Colon (tissue), 2 donors: ENCODE data around the gene OXSM.

Experiments used
- FAIRE-seq: peaks from 2 replicates; lab custom pipeline; 2012; peaks lifted over from hg19 to GRCh38; lab: Jason Lieb, UNC
- donor health status: control.
- donor health status: control.

The OXSM gene

DNA sequence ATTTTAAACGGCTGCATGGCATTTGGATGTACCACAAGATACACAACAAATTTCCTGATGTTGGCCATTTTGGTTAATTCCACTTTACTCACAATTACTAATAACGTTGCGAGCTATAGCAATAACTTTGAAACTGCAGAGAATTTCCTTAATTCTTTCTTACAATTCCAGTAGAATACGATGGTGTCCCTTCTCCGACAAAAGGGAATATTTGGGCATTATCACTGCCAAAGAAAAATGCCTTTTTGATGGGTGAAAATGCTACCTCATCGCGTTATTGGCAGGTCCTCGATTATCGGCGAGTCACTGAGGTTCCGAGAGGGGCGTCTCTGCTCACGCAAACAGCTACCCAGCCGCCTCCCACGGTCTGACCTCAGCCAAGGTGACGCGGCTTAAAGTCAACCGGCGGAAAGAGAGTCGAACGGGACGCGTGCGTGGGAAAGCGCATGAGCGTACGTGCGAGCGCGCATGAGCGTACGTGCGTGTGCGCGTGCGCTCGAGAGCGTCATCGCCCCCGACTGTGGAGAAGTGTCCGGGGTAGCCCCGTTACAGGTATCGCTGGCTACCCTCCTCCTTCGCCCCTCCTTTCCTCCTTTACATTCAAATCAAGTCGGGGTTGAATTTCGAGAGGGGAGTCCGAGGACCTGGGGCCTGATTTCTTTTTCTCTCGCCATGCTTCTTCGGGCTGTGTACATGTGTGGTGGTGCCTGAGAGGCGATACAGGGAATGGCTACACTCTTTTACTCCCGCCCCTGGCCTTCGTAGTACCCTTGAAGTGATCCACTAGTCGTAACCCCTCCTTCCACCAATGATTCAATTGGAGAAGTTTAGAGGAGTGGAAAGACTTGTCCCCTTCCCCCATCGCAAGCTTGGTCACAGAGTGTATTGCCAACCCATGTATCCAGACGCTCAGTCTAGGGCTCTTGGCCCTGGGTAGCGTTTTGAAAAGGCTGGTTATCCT lies at the start of gene OXSM:
Gene OXSM (plus strand): TSS at position 495 of the 961 bp plus-strand sequence. CDS start 931 bp downstream, outside the sequence.
- FAIRE-seq, result no peak

DNA sequence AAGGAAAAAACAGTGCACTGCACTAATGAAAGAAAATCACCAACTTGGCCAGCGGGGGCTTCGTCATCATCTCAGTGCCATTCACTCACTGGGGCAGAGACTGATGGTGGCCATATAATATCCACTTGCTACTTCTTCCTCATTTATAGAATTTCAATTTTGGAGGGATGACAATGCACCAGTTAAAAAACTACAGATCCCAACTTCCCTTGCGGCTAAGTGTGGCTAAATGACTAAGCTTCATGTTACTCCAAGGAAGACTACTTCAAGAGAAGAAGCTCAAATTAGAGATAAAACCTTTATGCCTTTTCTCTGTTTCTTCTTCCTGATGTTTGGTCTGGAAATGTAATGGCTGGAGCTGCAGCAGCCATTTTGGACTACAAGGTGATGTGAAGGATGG lies 45.4 kb upstream of the OXSM start:
- FAIRE-seq, result no peak

DNA sequence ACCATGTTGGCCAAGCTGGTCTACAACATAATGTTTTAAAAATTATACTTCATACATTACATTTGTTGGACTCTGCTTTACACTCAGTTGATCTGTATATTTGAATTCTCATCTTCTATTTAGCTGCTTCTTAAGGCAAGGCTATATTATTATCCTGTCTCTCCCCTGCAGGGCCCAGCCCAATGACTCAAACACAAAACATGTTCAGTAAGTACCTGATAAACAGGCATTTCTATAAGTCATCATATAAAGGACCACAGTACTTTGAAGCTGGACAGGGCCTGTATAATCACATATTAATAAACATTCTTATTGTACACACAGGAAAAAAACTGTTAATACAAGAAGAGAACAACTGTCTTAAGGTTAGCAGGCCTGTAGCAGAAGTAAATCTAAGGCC lies 42.9 kb upstream of the OXSM start:
- no peak for FAIRE-seq

DNA sequence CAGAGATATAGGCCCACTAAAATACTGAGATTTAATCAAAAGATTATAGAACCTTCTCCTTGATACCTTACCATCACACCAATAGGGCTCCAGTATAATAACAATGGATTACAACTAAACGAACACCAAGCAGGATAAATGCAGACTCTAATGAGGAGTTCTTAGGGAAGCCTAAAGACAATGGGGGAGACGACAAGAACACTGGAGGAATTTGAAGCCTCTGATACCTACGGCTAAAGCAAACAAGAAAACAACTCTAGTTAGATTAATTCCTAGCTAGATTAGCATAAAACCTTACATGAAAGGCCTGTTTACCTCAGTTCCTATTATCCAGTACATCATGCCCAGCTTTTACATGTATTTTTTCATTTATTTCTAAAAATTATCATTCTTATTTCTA lies 41.7 kb upstream of the OXSM start:
- no peak for FAIRE-seq

DNA sequence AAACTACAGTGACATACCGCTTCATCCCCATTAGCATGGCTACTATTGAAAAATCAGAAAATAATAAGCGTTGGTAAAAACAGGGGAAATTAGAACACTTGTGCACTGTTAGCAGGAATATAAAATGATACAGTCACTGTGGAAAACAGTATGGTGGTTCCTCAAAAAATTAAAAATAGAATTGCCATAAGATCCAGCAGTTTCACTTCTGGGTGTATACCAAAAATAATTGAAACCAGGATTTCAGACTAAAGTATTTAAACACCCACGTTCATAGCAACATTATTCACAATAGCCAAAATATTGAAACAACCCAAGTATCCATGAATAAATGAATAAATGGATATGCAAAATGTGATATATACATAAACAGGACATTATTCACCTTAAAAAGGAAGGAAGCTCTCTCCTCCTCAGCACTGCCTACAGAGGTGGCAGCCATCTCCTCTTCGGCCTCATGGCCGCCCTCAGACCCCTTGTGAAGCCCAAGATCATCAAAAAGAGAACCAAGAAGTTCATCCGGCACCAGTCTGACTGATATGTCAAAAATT lies 40.8 kb upstream of the OXSM start:
- no peak for FAIRE-seq

DNA sequence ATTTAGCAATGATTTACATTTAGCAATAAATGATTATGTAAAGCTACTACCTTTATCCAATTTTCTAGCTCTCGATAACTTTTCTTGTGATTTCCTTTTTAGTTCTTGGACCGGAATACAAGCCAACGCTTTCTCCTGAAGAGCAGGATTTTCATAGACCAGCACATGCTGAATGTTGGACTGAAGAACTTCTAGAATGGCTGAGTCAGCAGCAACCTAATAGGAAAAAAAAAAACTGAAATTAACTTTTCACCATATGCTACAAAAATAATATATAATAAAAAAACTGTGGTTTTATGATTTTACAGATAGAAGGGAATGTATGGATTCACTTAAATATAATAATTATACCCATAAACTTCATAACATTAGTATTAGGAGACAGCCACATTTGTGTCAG lies 38.8 kb upstream of the OXSM start:
- FAIRE-seq, result no peak

DNA sequence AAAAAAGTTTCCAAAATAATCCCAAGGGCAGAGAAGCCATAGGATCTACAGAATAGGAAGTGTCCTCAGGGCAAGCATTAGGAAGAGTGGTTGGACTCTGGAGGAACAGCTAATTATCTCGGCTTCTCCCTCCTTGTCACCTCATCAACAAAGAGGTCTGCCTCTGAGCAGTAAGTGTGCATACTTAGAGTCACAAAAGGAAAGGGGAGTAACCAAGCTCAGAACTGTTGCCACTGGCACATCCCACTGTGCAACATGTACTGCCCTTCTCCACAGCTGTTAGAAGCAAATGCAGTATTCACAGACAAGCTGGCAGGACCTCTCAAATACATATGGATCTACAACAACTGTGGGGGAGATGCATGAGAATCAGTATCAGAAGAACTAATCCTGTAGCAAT lies 38.2 kb upstream of the OXSM start:
- no peak for FAIRE-seq

DNA sequence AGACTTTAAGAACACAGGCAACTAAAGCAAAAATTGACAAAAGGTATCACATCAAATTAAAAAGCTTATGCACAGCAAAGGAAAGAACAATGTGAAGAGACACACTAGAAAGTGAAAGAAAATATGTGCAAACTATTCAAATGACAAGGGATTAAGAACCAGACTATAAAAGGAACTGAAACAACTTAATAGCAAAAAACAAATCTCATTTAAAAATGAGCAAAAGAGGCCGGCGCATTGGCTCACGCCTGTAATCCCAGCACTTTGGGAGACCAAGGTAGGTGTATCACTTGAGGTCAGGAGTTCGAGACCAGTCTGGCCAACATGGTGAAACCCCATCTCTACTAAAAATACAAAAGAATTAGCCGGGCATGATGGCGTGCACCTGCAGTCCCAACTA lies 21.0 kb upstream of the OXSM start:
- FAIRE-seq, result no peak

DNA sequence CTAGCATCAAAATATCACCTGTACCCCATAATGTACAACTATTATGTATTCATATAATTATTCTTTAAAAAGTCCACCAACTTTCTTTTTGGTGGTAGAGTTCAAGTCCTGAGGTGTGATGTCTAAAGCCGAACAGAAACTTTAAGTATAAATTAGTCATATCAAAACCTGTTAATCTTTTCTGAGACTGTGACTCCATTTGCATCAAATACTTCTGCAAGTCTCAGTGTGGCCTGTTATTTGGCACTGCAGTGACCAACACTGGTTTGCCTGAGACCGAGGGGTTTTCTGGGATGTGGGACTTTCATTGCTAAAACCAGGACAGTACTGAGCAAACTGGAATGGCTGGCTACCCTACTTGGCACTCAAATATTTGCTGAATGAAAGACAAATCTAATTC lies 14.0 kb upstream of the OXSM start:
- FAIRE-seq, result no peak

DNA sequence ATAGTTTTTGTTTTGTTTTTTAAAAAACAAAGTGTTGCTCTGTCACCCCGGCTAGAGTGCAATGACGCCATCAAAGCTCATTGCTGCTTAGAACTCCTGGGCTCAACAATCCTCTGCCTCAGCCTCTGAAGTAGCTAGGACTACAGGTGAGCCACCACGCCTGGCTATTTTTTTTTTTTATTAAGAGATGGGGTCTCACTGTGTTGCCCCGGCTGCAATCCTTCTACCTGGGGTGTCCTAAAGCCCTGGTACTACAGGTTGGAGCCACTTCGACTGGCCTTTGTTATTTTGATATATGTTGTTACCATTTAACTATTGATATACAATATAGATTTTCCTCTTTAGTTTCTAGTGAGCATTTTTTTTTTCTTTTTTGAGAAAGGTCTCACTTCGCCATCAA lies 9.3 kb upstream of the OXSM start:
- FAIRE-seq, result no peak

DNA sequence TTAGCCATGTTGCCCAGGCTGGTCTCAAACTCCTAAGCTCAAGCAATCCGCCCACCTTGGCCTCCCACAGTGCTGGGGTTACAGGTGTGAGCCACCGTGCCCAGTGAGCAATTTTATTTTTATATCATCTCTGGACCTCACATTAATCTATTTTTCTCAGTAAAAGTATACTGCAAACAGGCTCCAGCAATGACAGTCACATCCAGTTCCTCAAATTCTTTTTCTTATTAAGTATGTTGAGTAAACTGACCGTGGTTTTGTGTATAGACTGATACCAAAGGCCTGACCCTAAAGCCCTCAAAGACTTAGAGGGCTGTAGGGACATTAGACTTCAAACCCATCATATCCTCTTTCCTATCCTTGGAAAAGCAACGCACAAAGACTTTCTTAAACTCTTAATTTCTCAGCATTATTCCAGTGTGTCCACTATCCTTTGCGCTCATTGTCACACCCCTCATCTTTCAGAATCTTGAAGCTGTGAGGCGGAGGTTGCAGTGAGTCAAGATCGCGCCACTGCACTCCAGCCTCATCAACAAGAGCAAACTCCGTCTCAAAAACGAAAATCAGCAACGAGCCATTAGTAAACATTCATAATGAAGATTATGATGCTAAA lies 8.6 kb upstream of the OXSM start:
- FAIRE-seq, result no peak

DNA sequence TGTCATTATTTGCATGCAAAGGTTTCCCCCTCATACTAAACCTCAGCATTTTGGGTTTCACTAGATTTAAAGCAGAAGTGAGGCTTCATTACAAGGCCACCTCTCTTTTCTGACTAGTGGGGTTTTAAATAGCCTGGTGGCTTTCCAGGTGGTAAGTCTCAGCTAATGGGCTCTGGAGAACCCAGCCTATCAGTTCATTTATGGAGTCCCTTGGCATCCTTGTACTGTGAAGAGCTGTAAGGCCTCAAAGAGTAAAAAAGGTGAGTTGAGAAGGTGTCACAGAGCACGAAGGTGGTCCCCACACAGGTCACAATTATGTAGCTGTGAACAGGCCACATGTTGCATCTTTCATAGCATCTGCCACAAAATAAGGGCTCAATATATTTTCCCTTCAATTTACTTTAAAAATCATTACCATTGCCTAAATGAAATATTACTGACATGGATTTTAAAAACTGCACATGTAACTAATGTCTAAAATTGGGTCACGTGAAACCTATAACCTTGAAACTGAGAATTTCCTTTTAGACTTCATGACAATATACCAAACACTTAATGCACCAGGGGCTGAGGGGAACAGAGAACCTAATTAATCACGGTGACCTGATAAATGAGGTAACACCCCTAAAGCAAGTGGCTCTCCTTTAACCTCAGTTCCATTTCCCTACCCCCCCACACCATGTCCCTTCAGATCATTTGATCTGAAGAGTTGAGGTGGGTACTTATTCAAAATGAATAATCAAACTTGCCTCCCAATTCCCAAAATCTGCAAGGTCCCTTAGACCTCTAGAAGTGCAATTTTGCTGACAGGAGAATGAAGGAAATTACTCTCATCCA lies 7.9 kb upstream of the OXSM start:
- FAIRE-seq, result no peak

DNA sequence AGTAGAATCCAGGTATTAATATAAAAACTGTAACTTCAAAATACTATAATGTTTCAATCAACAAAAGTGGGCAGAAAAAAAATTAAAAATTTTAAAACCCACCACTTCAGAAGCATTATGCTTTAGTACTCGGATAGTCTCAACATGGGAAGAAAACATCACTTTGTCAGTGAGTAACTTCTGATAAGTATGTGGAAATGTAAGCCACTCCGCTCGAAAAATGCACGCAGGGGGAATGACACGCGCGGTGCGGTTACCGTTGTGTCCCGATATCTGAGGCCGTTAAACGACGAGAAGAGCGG lies 7.3 kb upstream of the OXSM start:
- no peak for FAIRE-seq

DNA sequence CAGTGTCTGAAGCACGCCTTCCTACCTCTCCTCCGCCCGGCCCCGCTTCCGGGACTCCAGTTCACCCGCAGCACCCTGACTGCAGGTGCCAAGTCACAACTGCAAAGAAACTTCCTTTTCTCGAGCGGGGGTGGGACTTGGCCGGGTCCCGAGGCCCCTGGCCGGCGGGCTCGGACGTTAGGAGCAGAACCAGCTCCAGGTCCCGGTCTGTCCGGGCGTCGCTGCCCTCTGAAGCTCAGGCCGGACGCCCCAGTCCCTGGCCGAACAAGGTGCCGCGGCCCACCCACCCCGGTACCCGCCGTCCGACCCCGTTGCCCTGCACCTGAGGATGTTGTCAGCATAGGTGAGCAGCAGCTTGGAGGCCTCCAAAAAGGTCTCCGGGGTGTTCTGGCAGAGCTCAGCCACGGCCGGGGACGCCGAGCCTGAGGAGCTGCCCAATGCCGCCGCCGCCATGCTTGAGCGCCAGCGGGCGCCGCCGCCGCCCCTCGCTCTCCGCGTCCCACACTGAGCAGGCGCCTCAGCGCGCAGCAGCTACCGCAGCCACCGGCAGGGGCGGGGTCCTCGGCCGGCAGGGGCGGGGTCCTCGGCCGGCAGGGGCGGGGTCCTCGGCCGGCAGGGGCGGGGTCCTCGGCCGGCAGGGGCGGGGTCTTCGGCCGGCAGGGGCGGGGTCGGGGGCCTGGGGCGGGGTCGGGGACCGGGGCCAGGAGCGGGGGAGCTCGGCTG lies 6.8 kb upstream of the OXSM start, which contains the start of gene NGLY1:
Gene NGLY1 (minus strand): TSS at position 506 of the 723 bp plus-strand sequence. CDS start 53 bp downstream, at position 453.
- no peak for FAIRE-seq

DNA sequence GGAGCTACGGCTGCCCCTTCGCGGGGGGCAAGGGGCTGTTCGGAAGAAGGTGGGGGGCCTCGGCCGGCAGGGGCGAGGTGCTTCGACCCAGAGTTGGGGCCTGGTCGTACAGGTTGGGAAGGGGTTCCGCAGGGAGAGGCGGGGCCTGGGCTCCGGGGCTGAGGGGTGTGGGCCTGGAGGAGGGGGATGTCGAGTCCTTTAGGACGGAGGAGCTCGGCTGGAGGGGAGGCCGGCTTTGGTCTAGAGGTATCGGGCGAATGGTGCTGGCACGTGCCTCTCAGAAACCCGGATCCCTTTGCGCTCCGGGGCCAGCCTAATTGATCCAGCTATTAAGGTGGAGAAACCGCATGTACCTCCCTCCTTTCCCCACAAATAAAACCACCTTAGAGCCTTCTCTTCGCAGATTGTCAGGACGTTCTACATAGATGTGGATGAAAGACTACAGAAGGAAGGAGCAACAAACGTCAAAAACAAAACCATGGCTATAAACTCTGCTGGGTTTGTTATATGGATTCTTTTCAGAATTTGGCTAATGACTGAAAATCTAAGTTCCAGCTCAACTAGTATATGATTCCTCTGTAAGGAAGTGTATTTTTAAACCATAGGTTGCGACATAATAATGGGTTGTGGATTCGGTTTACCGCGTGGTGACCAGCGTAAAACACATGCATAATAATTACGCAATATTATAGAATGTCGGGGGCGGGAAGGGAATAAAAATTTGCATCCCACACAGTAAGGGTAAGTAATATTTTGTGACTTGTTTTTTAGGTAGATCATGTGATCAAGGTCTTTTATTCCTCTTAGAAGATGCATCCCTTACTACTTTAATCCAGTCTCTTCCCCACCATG lies 6.0 kb upstream of the OXSM start:
- FAIRE-seq, result no peak

DNA sequence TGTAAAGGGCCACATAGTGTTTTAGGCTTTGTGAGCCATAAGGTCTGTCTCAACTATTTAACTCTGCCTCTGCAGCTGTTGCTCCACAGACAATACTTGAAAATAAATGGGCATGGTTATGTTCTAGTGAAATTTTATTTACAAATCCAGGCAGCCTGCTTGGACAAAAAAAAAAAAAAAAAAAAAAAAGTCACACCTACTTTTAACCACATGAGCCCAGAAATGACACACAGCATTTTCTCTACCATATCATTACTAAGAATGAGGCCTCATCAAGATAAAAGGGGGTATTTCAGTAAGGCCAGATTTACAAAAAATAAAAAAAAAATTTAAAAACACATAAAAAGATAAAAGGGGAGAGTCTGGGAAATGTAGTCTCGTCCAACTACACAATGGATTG lies 4.9 kb upstream of the OXSM start:
- FAIRE-seq, result no peak

DNA sequence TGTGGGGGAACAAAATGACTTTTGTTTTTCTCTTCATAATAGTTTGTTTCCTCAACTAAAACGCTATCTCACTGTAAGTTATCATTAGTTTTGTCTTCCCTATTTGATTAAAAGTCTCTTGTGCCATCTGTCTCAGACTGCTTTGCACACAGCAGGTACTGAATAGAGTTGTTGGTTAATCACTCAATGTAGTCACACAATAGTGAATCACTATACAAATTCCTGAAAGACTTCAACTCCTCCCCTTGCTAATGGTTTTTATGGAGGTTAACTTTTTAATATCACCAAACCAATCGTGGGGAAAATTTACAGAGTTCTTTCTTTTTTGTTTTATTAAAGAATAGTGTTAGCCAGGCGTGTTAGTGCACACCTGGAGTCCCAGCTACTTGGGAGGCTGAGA lies 4.1 kb upstream of the OXSM start:
- FAIRE-seq, result no peak

DNA sequence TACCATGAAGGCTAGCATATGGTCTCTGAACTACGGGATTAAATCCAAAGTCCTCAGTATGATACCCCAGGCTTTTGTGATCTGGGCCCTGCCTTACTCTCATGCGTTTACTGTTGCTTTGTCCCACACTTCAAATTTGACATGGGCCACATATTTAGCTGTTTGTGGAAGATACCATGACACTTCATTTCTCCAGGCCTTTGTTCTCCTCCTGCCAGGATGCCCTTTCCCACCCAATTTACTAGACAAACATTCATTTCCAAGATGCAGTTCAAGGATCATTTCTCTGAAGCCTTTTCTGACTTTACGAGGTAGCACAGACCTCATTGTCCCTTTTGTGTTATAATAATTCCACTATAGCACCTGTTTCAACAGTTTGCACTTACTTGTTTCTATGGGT lies 2.2 kb upstream of the OXSM start:
- no peak for FAIRE-seq

DNA sequence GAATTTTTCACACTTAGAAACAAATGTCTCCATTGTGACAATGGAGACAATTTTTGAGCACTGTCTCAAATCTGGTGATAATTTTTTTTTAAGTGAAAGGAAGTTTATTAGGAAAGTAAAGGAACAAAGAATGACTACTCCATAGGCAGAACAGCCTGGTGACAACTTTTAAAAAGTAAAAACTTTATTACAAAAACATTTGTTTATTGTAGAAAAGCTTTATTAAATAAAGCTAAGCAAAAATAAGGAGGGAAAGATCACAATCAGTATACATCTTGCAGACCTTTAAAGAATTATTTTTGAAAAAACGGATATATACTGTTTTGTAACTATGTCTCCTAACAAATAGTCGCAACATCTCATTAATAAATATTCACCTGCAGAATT lies 688 bp upstream of the OXSM start:
- FAIRE-seq, result no peak

DNA sequence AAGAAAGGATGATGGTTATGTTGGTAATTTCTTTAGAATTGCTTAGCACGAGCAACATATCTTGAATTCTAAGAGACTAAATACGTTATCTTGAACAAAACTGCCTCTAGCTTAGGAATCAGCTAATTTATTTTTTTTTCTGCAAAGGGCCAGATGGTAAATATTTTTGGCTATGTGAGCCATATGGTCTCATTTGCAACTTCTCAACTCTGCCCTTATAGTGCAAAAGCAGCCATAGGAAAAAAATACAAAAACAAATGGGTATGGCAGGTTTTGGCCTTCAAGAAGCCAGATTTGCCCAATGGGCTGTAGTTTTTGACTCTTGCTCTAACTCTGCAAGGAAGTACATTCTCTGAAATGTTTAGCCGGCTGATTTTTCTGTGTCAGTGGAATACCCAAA lies 11.9 kb downstream of the OXSM start:
- FAIRE-seq, result no peak

DNA sequence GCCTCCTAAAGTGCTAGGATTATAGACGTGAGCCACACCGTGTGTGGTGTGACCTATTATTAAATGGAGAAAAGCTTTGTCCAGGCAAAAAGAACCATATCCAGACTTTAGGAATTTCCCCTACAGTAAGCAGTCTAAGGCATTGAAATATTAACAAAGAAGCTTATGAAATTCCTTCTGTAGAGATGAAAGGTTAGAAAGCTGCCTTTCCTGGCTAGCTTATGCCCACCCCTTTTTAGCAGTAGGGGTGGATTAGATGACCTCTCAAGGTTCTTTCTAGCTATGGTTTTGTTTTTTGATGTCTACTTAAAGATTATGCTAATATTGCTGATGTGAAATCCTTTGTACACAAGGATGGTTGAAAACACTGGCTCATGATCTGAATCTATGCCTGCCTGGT lies 13.9 kb downstream of the OXSM start:
- FAIRE-seq, result no peak
